Measurements from ENCODE around the gene RAD54L2. TPM values are rescaled to one million over a fixed set of nuclear protein-coding genes. Genes with fewer than 3 reads are reported as not detected.
"Not testable (repeated sequence)": the region's sequence is repeated elsewhere in the genome, so short reads cannot be mapped to it uniquely, and the experiment has no call there.

RAD54L2 gene
- total RNA-seq, 1 donor from 2014 or later, result 37.6 TPM

DNA sequence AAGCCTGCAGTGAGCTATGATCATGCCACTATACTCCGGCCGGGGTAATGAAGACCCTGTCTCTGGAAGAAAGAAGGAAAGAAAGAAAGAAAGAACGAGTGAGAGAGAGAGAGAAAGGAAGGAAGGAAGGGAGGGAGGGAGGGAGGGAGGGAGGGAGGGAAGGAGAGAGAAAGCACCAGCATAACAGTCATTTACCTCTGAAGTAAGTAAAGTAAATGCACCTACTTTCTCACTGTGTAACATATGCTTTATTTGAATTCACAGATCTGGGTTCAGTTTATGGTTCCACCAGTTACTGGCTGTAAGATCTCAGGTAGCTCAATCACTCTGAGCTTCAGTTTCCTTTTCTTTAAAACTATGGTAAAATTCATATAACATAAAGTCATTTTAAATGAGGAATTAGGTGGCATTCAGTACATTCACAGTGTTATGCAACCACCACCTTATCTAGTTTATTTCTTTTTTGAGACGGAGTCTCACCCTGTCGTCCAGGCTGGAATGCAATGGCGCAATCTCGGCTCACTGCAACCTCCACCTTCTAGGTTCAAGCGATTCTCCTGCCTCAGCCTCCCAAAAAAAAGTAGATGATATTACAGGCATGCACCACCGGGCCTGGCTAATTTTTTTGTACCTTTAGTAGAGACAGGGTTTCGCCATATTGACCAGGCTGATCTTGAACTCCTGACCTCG lies 16.1 kb upstream of the RAD54L2 start:
- H3K4me1 Mint-ChIP-seq (ENCODE audit: unreplicated experiment), result no peaks in the 10 kb centered on the region
- no peak overlapping the region for H3K27ac Mint-ChIP-seq
- peaks cover 5% of the 10 kb centered on the region for H3K27me3 Mint-ChIP-seq
- no peak for DNase-seq (ENCODE audit: extremely low spot score, unreplicated experiment)
- H3K36me3 Mint-ChIP-seq, result no peaks in the 10 kb centered on the region
- no peak for TF ChIP-seq CTCF (conservative IDR thresholded peaks at IDR 0.05)
- H3K9me3 Mint-ChIP-seq, result no peaks in the 10 kb centered on the region
- H3K4me3 Mint-ChIP-seq, result no peak overlapping the region

- H3K27me3 Mint-ChIP-seq; H3K9me3 Mint-ChIP-seq; DNase-seq (ENCODE audit: extremely low spot score, unreplicated experiment); H3K36me3 Mint-ChIP-seq; H3K4me1 Mint-ChIP-seq (ENCODE audit: unreplicated experiment); H3K27ac Mint-ChIP-seq; H3K4me3 Mint-ChIP-seq: not testable (repeated sequence)
These were observed 13.6 kb upstream of the RAD54L2 start for GRCh38 chr3:51524874-51525273.

- Mint-ChIP-seq H3K4me1 (ENCODE audit: unreplicated experiment) (no peaks in the 10 kb centered on the region), H3K27ac (no peak overlapping the region), H3K27me3 (peaks cover 12% of the 10 kb centered on the region), H3K9me3 (no peaks in the 10 kb centered on the region), H3K4me3 (no peak overlapping the region), H3K36me3 (no peaks in the 10 kb centered on the region)
- TF ChIP-seq CTCF (conservative IDR thresholded peaks at IDR 0.05), result no peak
- DNase-seq (ENCODE audit: extremely low spot score, unreplicated experiment), result no peak
These were observed 8.0 kb upstream of the RAD54L2 start for GRCh38 chr3:51530485-51530884.

DNA sequence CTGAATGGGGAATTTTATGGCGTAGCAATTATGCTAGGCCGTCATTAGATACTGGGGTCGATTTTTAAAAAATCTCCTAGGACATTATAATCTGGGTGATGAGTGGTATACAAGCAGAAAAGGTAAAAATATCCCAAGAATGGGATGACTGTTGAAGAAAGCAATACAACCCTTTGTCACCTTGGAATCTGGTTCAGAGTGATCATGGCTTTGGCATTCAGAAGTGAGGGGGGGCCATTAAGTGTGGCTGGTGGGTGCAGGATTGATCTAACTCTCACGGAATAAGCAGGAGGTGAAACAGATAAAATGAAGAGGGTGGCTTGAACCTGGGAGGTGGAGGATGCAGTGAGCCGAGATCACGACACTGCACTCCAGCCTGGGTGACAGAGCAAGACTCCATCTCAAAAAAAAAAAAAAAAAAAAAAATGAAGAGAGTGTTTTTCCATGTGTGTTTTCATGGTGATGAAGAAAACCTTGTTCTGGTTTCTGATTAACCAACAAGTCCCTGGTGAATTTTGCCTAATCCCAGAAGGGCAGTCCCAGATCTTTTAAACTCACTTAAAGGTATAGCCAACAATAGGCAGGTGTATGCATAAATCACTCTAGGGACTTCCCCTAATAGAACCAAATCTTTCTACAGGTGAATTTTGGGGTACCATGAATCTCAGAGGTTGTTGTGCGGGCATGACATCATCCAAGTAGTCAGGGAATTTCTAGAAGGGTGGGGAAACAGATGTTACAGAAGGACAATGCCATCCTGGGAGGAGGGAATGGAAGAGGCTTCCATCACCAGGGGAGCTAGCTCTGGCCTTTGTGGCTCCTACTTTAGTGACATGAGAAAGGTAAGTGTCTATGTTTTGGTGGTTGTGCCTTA lies 3.1 kb upstream of the RAD54L2 start:
- Mint-ChIP-seq H3K27ac (peak overlapping the region; percentile 67), H3K4me3 (peak overlapping the region; percentile 68), H3K4me1 (ENCODE audit: unreplicated experiment) (peaks cover 14% of the 10 kb centered on the region), H3K36me3 (no peaks in the 10 kb centered on the region), H3K27me3 (peaks cover 8% of the 10 kb centered on the region), H3K9me3 (no peaks in the 10 kb centered on the region)
- DNase-seq (ENCODE audit: extremely low spot score, unreplicated experiment), result no peak
- no peak for TF ChIP-seq CTCF (conservative IDR thresholded peaks at IDR 0.05)

- H3K27me3 Mint-ChIP-seq; H3K36me3 Mint-ChIP-seq; H3K9me3 Mint-ChIP-seq; DNase-seq (ENCODE audit: extremely low spot score, unreplicated experiment): not testable (repeated sequence)
- H3K27ac Mint-ChIP-seq, result peak overlapping the region; percentile 92
- peaks cover 14% of the 10 kb centered on the region for H3K4me1 Mint-ChIP-seq (ENCODE audit: unreplicated experiment)
- peak overlapping the region; percentile 96 for H3K4me3 Mint-ChIP-seq
These were observed 888 bp upstream of the RAD54L2 start for GRCh38 chr3:51537631-51538030.

- H3K27me3 Mint-ChIP-seq, result peaks cover 2% of the 10 kb centered on the region
- no peak for TF ChIP-seq CTCF (conservative IDR thresholded peaks at IDR 0.05)
- H3K4me3 Mint-ChIP-seq, result peak overlapping the region; percentile 96
- H3K4me1 Mint-ChIP-seq (ENCODE audit: unreplicated experiment), result peaks cover 14% of the 10 kb centered on the region
- peak overlapping the region; percentile 92 for H3K27ac Mint-ChIP-seq
- no peaks in the 10 kb centered on the region for H3K9me3 Mint-ChIP-seq
- no peaks in the 10 kb centered on the region for H3K36me3 Mint-ChIP-seq
- no peak for DNase-seq (ENCODE audit: extremely low spot score, unreplicated experiment)
These were observed 432 bp upstream of the RAD54L2 start for GRCh38 chr3:51538115-51538458.

All from type B pancreatic cell (in vitro differentiated cells).